ENCODE measurements around the gene PLCH2.

Gene PLCH2

DNA sequence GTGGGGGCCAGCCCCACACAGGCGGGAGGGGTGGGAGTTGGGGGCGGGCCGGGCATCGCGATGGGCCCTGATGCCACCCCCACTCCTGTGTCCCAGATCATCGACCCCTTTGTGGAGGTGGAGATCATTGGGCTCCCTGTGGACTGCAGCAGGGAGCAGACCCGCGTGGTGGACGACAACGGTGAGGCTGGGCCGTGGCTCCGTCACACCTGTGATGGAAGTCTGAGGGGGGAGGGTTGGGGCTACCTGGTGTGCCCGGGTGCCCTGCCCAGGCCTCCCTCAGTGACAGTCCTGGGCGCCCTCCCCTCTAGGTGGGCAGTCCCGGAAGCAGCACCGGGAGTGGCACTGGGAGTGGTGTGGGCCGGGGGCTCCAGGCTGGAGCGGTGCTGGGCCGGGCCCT, 22.6 kb downstream of the PLCH2 start:
- in situ Hi-C loops (cut with MboI; ENCODE audit: low sequenced_read_pairs) = no loop called here

GRCh38 chr1:2499260-2499659, 23.2 kb downstream of the PLCH2 start:
- in situ Hi-C loops (cut with MboI; ENCODE audit: low sequenced_read_pairs) = no loop called here

DNA sequence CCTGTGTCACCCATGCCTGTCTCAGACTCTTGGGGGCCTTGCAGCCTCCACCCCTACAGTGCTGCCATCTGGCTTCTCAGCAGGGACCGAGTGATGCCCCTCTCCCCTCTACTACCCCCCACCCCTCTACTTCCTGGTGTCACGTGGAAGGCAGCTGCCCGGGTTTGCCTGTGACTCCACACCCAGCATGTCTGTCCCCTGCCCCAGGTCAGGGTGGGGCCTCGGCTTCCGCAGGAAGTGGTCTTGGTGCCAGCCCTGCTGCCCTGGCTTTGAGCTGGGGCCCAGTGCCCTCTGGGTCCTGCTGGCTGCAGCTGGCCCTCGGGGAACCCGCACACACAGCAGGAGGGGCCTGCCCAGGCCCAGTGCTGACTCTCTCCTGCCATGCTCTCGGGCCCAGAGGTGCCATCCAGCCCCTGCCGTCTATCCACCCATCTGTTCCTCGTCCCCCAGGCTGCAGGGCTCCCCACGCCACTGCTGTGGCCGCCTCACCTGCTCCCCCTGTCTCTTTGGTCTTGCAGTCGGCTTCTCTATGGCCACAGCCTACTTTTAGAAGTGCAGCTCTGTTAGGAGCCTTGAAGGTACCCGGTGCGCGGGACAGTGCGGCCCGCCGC, 24.0 kb downstream of the PLCH2 start:
- in situ Hi-C loops (cut with MboI; ENCODE audit: low sequenced_read_pairs) = no loop called here

GRCh38 chr1:2501041-2501819, 25.1 kb downstream of the PLCH2 start:
- in situ Hi-C loops (cut with MboI; ENCODE audit: low sequenced_read_pairs) = no loop called here

DNA sequence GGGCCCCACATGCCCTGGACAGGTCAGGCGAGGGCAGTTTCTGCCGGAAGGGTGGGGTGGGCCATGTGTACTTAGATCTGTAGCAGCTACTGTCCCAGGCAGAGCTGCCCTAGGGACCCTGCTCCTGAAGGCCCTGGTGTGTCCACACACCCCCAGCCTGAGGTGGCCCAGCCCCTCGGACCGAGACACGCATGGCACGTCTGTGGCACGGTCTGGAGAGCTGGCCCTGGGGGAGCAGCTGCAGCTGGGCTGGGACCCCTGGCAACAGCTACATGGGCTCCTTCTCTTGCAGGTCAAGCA, 25.7 kb downstream of the PLCH2 start:
- in situ Hi-C loops (cut with MboI; ENCODE audit: low sequenced_read_pairs) = no loop called here

DNA sequence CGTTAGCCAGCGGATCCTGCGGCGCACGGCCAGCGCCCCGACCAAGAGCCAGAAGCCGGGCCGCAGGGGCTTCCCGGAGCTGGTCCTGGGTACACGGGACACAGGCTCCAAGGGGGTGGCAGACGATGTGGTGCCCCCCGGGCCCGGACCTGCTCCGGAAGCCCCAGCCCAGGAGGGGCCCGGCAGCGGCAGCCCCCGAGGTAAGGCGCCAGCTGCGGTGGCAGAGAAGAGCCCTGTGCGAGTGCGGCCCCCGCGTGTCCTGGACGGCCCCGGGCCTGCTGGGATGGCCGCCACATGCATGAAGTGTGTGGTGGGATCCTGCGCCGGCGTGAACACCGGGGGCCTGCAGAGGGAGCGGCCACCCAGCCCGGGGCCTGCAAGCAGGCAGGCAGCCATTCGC, 26.1 kb downstream of the PLCH2 start:
- in situ Hi-C loops (cut with MboI; ENCODE audit: low sequenced_read_pairs) = no loop called here

GRCh38 chr1:2502661-2503553, 26.8 kb downstream of the PLCH2 start:
- in situ Hi-C loops (cut with MboI; ENCODE audit: low sequenced_read_pairs) = no loop called here

- in situ Hi-C loops (cut with MboI; ENCODE audit: low sequenced_read_pairs) = no loop called here
Measured at GRCh38 chr1:2503554-2504224, 27.6 kb downstream of the PLCH2 start.

DNA sequence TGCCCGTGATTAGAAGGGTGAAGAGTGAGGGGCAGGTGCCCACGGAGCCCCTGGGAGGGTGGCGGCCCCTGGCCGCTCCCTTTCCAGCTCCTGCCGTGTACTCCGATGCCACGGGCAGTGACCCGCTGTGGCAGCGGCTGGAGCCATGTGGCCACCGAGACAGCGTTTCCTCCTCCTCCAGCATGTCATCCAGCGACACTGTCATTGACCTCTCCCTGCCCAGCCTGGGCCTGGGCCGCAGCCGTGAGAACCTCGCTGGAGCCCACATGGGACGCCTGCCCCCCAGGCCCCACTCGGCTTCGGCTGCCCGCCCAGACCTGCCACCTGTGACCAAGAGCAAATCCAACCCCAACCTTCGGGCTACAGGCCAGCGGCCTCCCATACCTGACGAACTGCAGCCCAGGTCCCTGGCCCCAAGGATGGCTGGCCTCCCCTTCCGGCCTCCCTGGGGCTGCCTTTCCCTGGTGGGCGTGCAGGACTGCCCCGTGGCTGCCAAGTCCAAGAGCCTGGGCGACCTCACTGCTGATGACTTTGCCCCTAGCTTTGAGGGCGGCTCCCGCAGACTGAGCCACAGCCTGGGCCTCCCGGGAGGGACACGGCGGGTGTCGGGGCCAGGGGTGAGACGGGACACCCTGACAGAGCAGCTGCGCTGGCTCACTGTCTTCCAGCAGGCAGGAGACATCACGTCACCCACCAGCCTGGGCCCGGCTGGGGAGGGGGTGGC, 28.3 kb downstream of the PLCH2 start:
- in situ Hi-C loops (cut with MboI; ENCODE audit: low sequenced_read_pairs) = no loop called here

DNA sequence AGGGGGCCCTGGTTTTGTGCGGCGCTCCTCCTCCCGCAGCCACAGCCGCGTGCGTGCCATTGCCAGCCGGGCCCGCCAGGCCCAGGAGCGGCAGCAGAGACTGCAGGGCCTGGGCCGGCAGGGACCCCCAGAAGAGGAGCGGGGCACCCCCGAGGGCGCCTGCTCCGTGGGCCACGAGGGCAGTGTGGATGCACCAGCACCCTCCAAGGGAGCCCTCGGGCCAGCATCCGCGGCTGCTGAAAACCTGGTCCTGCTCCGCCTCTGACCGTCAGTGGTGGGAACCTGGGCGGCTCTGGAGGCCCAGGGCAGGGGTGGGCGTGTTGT, 28.8 kb downstream of the PLCH2 start:
- in situ Hi-C loops (cut with MboI; ENCODE audit: low sequenced_read_pairs) = no loop called here

DNA sequence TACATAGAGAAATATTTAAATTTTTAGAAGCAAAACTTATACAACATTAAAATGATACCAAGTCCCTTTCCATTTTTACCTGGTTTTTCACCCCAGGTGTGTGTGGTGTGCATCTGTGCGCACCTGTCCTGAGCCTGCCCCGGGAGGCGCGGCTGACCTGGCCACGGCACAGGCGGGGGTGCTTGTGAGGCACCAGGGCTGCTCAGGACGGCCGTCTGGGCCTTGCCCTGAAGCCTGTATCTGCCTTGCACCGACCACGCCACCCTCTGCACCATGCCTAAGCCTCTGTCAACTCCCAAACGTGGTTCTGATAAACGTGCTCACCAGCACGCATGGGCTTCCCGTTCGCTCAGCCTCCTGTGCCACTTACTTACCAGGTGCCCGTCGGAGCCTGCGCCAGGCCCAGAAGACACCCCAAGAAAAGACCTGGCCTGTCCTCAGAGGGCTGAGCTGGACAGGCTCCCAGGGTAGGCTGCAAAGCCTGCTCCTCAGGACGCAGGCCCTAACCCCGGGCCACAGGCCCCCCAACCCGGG, 29.4 kb downstream of the PLCH2 start:
- in situ Hi-C loops (cut with MboI; ENCODE audit: low sequenced_read_pairs) = no loop called here

- in situ Hi-C loops (cut with MboI; ENCODE audit: low sequenced_read_pairs) = no loop called here
Measured at GRCh38 chr1:2506007-2506860, 30.1 kb downstream of the PLCH2 start.

DNA sequence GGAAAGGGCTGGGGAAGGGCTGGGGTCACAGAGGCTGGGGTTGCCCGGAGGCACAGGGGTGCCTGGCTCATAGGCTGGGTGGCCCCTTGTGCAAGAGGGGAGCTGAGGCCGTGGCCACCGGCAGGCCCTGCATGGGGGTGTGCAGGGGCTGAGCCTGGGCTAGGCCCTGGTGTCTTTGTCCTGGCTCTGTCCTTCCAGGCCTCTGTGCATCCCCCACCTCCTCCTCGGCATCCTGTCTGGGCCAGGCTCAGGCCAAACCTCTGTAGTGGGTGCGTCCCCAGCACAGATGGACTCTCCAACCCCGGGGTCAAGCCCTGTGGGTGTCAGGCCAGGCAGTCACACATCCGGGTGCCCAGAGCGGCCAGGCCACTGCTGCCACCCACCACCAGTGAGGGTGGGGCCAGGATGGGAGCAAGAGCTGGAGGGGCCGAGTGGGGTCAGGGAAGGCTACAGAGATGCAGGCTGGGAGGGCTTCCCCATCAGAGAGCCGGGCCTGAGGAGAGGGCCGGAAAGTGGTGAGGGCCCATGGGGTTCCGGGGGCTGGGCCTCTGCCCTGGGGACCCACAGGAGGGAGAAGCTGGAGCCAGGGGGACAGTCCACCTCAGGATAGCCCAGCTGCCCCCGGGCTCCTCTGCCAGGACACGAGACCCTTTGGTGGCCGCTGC, 30.9 kb downstream of the PLCH2 start:
- in situ Hi-C loops (cut with MboI; ENCODE audit: low sequenced_read_pairs) = no loop called here

DNA sequence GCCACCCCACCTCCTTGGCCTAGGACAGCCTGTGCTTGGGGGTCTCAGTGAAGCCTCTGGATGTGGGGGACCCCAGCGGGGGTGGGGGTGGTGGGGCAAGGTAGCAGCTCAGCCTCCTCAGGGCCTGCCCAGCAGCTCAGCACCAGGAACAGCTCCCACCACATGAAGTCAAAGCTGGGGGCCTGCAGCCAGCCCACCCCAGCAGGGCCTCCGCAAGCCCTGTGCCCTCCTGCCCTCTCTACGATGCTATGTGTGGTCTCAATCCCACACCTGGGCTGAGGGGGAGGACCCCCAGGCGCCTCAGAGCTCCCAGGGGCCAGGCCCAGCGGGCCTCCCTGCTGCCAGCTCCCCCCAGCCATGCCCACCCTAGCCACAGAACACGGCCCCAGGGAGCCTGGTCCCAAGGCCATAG, 31.7 kb downstream of the PLCH2 start:
- in situ Hi-C loops (cut with MboI; ENCODE audit: low sequenced_read_pairs) = no loop called here

GRCh38 chr1:2508180-2508579, 32.1 kb downstream of the PLCH2 start:
- in situ Hi-C loops (cut with MboI; ENCODE audit: low sequenced_read_pairs) = no loop called here

GRCh38 chr1:2508751-2509150, 32.7 kb downstream of the PLCH2 start:
- in situ Hi-C loops (cut with MboI; ENCODE audit: low sequenced_read_pairs) = no loop called here

DNA sequence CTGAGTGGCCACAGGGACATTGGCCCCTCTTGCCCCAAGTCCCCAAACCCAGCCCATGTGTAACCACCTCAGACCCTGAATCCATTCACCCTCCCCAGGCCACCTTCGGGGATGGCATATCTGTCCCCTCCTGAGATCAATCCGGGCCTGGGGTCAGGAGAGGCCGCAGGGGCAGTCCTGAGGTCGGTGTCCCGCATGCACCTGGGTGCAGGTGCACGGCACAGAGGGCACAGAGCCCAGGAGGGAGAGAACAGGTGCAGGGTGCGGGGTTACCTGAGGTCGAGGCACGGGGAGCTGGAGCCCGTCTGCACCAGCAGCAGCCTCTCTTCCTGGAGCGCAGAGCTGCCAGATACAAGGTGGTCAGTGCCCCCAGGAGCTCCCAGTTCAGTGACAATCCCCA, 33.5 kb downstream of the PLCH2 start:
- in situ Hi-C loops (cut with MboI; ENCODE audit: low sequenced_read_pairs) = no loop called here

DNA sequence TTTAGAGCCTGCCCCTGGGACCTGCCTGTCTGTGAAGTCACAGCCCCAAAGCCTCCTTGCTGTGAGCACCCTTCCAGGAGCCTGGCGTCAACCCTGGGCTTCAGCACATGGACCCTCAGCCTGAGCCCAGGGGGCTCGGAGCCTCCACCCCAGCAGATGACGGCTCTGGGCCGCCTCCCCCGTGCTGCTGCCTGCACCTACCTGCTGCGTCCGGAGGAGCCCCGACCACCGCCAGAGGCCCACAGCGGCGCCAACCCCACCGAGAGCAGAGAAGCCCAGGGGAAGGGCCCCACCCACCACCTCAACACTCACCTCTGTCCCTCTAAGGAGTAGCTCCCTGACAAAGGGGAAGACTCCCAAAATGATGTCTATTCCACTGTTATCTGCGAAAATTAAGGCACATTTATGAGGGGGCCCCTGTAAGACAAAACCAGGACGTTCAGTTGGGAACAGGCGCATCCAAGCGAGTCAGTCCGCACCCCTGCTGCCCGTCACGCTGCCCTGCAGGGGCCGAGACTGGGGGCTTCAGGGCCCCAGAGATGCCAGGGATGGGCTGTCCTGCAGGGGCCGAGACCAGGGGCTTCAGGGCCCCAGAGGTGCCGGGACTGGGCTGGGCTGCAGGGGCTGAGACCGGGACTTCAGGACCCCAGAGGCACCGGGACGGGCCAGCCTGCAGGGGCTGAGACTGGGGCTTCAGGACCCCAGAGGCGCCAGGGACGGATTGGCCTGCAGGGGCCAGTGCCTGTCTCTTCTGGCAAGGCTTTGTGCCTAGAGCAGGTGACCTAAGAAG, 34.5 kb downstream of the PLCH2 start:
- in situ Hi-C loops (cut with MboI; ENCODE audit: low sequenced_read_pairs) = no loop called here
